OCI-LY7 (cell line): ENCODE results near the gene ANAPC10.

Experiments used
- EZH2phosphoT487 ChIP-seq: fragments of 200-600 bp; sonication (generic); IDR thresholded peaks from 2 replicates; pipeline ENCODE4 v1.6.1; 2018; ENCODE audit warnings: low read depth, borderline replicate concordance, mild to moderate bottlenecking, mixed run types, antibody characterized with exemption, low read length, moderate library complexity, mixed read lengths
- TF ChIP-seq, protein P1 (sequence below): fragments of 200-600 bp; sonication (generic); conservative IDR thresholded peaks from 2 replicates; pipeline ENCODE4 v1.5.1; 2014; ENCODE audit warnings: mild to moderate bottlenecking, antibody characterized with exemption, low read length, moderate library complexity, mixed read lengths

DNA sequence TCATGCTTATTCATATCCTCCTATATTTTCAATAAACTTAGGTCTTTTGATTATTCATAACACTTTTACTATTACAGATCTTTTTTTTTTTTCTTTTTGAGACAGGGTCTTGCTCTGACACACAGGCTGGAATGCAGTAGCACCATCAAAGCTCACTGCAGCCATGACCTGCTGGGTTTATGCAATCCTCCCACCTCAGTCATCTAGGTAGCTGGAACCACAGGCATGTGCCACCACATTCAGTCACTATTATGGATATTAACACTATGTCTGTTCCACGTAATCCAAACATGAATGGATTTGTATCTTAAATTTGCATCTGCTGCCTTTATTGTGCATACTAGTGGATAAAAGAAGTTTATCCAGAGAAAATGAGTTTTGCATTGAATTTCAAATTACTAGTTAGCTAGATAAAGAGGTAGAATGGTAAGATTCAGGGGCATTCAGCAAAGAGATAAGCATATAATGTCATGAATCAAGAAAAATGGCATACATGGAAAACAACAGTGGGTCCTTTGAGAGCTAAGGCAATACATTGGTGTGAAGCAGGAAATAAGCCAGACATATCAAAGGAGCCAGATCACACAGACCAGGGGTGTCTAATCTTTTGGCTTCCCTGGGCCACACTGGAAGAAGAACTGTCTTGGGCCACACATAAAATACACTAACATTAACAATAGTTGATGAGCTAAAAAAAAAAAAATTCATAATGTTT lies 13.9 kb downstream of the ANAPC10 start:
- TF ChIP-seq, protein P1, sequence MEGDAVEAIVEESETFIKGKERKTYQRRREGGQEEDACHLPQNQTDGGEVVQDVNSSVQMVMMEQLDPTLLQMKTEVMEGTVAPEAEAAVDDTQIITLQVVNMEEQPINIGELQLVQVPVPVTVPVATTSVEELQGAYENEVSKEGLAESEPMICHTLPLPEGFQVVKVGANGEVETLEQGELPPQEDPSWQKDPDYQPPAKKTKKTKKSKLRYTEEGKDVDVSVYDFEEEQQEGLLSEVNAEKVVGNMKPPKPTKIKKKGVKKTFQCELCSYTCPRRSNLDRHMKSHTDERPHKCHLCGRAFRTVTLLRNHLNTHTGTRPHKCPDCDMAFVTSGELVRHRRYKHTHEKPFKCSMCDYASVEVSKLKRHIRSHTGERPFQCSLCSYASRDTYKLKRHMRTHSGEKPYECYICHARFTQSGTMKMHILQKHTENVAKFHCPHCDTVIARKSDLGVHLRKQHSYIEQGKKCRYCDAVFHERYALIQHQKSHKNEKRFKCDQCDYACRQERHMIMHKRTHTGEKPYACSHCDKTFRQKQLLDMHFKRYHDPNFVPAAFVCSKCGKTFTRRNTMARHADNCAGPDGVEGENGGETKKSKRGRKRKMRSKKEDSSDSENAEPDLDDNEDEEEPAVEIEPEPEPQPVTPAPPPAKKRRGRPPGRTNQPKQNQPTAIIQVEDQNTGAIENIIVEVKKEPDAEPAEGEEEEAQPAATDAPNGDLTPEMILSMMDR, result no peak
- TF ChIP-seq EZH2phosphoT487, result no peak
